Right cardiac atrium (tissue), 5 donors: ENCODE measurements around the gene DSTYK. TPM values are rescaled to one million over a fixed set of nuclear protein-coding genes. Genes with fewer than 3 reads are reported as not detected.
A peak's percentile ranks its signal among the peaks of the same experiment; 100 is the strongest.

ENCODE experiments used
- ATAC-seq, 2 donors: fragments of 200-7000 bp; cut with Tn5 transposase; one replicate each; pipeline versions ENCODE4 v1.8.0 to v1.9.1; 2020; ENCODE audit warnings: moderate library complexity in 2 of 2, mild to moderate bottlenecking in 1 of 2
- DNase-seq, 3 donors: peaks; one replicate each; pipeline ENCODE4 v3.0.0-alpha.2; 2020
- H3K27ac ChIP-seq: one replicate; pipeline ENCODE4 v1.5.1; 2013; ENCODE audit warnings: mild to moderate bottlenecking, low read length, control low read depth, moderate library complexity
- H3K27me3 ChIP-seq: one replicate; pipeline ENCODE4 v1.6.1; 2013; ENCODE audit not compliant: control insufficient read depth, insufficient read depth
- H3K4me1 ChIP-seq: one replicate; pipeline ENCODE4 v1.6.1; 2013; ENCODE audit warnings: low read length; ENCODE audit not compliant: control insufficient read depth, insufficient read depth
- H3K4me3 ChIP-seq: one replicate; pipeline ENCODE4 v1.5.1; 2013; ENCODE audit warnings: low read length, control low read depth
- H3K9me3 ChIP-seq: one replicate; pipeline ENCODE4 v1.6.1; 2013; ENCODE audit warnings: low read length; ENCODE audit not compliant: control insufficient read depth
- WGBS: extraction: QIAGEN DNeasy Blood & Tissue Kit; methylation state at CpG from one replicate; pipeline ENCODE4 v1.1.7; 2013; 5-methylcytosine and 5-hydroxymethylcytosine counted together
- intact Hi-C, 4 donors: fragments of 100-400 bp; cut with DNase I; formaldehyde crosslinking; loops; one replicate each; pipeline versions ENCODE4 v1.11.0 to v1.14.0; 2022 to 2023
- polyA plus RNA-seq: library from polyadenylated mRNA; stranded (reverse); fragments of 200-250 nt; gene quantifications from one replicate; pipeline ENCODE4 v1.2.3, GENCODE V29; 2013
- total RNA-seq, 4 donors: library from RNA; stranded (reverse); fragmentation: NEBNext Ultra II Directional; extraction: Animal tissue kit (Norgen Biotek cat#: 25700); gene quantifications; one replicate each; pipeline ENCODE4 v1.2.1, GENCODE V29; 2021
- donor health status: healthy with polysubstance abuse.
- donor health status: DM: no; HTN: yes; CAD: no.
- donor health status: DM: no; HTN: no; CAD: no.
- donor health status: DM: no; HTN: yes; CAD: no; lungs with severe emphysema.
- donor health status: DM: yes; HTN: yes; CAD: no.

Gene DSTYK
- total and polyA plus RNA-seq, 5 donors, result 4.9 to 10.1 (median 8.5) TPM

GRCh38 chr1:205122489-205122882, 89.0 kb downstream of the DSTYK start:
- no peaks in the 10 kb centered on the region for H3K27me3 ChIP-seq
- WGBS, result 25% methylated on average over 9 of the region's 9 CpGs
- intact Hi-C loops, result loop anchor here in 2 of 4 donors (5.0 kb wide), 1 partner anchor 135 kb away; no protein-coding TSS in a partner anchor
- no peak for DNase-seq
- H3K27ac ChIP-seq, result peak overlapping the region; percentile 73
- ATAC-seq, result peak; percentile 2 to 10
- H3K4me1 ChIP-seq, result no peaks in the 10 kb centered on the region
- H3K9me3 ChIP-seq, result no peaks in the 10 kb centered on the region
- H3K4me3 ChIP-seq, result peak overlapping the region; percentile 96

DNA sequence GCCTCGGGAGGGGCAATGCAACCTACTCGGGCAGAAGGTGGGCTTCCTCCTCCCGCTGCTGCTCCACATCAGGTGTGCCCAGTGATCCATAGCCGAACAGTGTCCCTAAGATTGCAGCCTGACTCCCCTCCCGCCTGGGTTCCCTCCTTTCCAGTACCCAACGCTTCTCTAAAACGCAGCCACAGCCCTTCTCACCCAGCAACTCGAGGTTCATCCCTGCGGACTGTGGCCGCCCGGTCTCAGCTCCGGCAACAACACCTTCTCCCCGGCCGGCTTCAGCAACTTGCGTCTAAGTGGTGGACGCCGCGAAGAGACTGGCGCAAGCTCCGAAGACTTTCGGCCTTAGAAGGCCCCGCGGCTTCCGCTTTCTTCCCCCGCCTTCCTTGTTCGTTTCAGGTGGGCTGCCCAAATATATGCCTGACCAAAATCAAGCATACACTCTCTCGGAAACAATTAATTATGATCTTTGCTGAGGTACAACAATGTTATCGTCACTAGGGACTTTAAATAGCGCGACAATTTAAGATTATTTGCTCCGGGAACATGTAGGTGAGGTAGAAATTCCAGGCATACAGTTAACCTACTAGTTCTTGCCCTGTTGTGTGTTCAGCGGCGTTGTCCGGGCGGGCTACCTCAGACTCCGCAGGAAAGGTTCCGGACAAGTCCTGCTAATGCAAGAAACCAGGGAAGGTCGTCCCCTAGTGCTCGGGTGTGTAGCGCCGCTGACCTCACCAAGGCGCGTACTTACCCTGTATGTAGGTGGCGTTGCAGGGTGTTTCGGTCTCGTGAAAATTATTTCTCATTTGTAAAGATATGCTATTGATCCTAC, 89.6 kb downstream of the DSTYK start, which contains the start of gene RBBP5:
RBBP5 (minus strand) TSS at position 319 of the 829 bp plus-strand sequence; CDS start at position 214, 105 bp downstream.
- Histone ChIP-seq H3K9me3 (no peaks in the 10 kb centered on the region), H3K27me3 (no peaks in the 10 kb centered on the region), H3K4me3 (peak within 1 kb of the TSS; percentile 96), H3K27ac (peak within 1 kb of the TSS; percentile 73), H3K4me1 (no peaks in the 10 kb centered on the region)
- intact Hi-C loops, result loop anchor here in 2 of 4 donors (5.0 kb wide), 1 partner anchor 135 kb away; no protein-coding TSS in a partner anchor
- ATAC-seq, result peak; percentile 98 to 99
- DNase-seq, result peak; percentile 93 to 98 (median 97)
- WGBS, result under 1% methylated on average over 46 of the region's 46 CpGs

- no peak overlapping the region for H3K4me3 ChIP-seq
- H3K27me3 ChIP-seq, result no peaks in the 10 kb centered on the region
- H3K4me1 ChIP-seq, result no peaks in the 10 kb centered on the region
- no peak overlapping the region for H3K27ac ChIP-seq
- H3K9me3 ChIP-seq, result no peaks in the 10 kb centered on the region
- DNase-seq, result no peak
- intact Hi-C loops, result no loop called here
- ATAC-seq, result no peak
- 82% methylated on average over 2 of the region's 2 CpGs for WGBS
Observed at GRCh38 chr1:205118752-205119151, 92.8 kb downstream of the DSTYK start.

DNA sequence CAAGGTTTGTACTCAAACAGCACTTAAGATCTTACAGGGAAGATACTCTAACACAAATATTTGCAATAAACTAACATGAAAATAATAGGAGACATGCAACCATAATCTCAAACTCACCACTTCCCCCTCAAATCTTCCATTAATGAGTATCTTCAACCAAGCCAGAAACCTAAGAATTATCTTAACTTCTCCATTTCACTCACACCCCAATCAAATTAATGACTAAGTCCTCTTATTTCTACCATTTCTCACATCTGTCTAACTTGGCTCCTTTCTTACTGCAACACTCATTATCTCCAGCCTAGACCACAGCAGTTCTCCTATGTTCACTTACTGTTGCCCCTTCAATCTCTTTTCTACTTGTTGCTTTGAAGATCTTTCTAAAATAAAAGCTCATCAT, 100.1 kb downstream of the DSTYK start:
- Histone ChIP-seq H3K27ac (no peak overlapping the region), H3K27me3 (no peaks in the 10 kb centered on the region), H3K4me3 (no peak overlapping the region), H3K4me1 (no peaks in the 10 kb centered on the region), H3K9me3 (no peaks in the 10 kb centered on the region)
- DNase-seq (no peak), ATAC-seq (no peak)
- intact Hi-C loops, result no loop called here

GRCh38 chr1:205109711-205110110, 101.8 kb downstream of the DSTYK start:
- no peak for ATAC-seq
- no peak overlapping the region for H3K4me3 ChIP-seq
- H3K27ac ChIP-seq, result no peak overlapping the region
- no peaks in the 10 kb centered on the region for H3K9me3 ChIP-seq
- 83% methylated on average over 5 of the region's 5 CpGs for WGBS
- no peaks in the 10 kb centered on the region for H3K27me3 ChIP-seq
- DNase-seq, result no peak
- no peaks in the 10 kb centered on the region for H3K4me1 ChIP-seq
- intact Hi-C loops, result no loop called here

DNA sequence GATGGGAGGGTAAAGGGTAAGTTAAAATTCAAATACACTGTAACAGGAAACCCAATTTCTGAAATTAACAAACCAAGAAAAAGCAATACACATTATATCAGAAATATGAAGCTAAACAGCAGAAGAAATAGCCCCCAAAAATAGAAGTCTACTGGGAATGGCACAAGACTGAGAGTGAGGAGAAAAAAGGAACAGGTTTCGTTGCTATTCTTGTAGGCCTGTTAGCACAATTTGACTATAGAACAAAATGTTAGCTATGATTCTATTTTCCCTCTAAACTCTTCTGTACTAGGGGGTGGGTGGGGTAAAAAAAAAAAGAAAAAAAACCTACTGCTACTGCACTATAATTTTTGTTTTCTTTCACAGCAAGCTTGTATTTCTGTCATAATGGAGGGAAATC, 102.2 kb downstream of the DSTYK start:
- Histone ChIP-seq H3K27ac (no peak overlapping the region), H3K4me3 (no peak overlapping the region), H3K4me1 (no peaks in the 10 kb centered on the region), H3K27me3 (no peaks in the 10 kb centered on the region), H3K9me3 (no peaks in the 10 kb centered on the region)
- 91% methylated on average over 1 of the region's 1 CpG for WGBS
- no peak for DNase-seq
- intact Hi-C loops, result no loop called here
- ATAC-seq, result no peak

DNA sequence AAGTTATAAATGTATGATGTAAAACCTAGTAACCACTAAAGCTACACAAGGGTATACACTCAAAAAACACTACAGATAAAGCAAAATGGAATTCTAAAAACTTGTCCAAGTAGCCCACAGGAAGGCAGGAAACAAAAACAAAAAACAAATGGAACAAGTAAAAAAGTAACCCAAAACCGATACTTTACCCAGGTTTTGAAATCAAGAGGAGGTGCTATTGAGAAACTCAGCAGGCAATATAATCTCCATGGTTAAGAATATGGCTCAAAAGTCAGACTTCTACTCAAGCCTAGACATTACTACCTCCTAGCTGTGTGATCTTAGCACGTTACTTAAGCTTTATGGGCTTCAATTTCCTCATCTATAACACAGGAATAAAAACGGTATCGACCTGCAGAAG, 103.0 kb downstream of the DSTYK start:
- intact Hi-C loops, result no loop called here
- Histone ChIP-seq H3K27me3 (no peaks in the 10 kb centered on the region), H3K9me3 (no peaks in the 10 kb centered on the region), H3K4me3 (no peak overlapping the region), H3K4me1 (no peaks in the 10 kb centered on the region), H3K27ac (no peak overlapping the region)
- DNase-seq (no peak), ATAC-seq (no peak)
- 84% methylated on average over 4 of the region's 4 CpGs for WGBS

GRCh38 chr1:205107327-205107726, 104.2 kb downstream of the DSTYK start:
- no peak for DNase-seq
- ATAC-seq, result no peak
- H3K27ac ChIP-seq, result no peak overlapping the region
- H3K9me3 ChIP-seq, result no peaks in the 10 kb centered on the region
- WGBS, result 91% methylated on average over 4 of the region's 4 CpGs
- H3K4me1 ChIP-seq, result no peaks in the 10 kb centered on the region
- H3K27me3 ChIP-seq, result no peaks in the 10 kb centered on the region
- no peak overlapping the region for H3K4me3 ChIP-seq
- intact Hi-C loops, result no loop called here

DNA sequence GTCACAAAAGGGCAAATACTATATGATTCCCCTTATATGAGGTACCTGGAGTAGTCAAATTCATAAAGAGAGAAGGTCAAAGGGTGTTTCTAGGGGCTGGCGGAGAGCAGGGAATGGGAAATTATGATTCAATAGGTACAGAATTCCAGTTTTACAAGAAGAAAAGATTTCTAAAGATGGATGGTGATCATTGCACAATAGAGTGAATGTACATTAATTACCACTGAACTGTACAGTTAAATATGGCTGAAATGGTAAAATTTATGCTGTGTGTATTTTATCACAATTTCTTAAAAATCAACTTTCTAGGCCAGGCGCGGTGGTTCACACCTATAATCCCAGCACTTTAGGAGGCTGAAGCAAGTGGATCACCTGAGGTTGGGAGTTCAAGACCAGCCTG, 109.1 kb downstream of the DSTYK start:
- Histone ChIP-seq H3K4me3 (no peak overlapping the region), H3K27me3 (no peaks in the 10 kb centered on the region), H3K4me1 (no peaks in the 10 kb centered on the region), H3K27ac (no peak overlapping the region), H3K9me3 (no peaks in the 10 kb centered on the region)
- ATAC-seq, result no peak
- intact Hi-C loops, result no loop called here
- no peak for DNase-seq
- 98% methylated on average over 3 of the region's 3 CpGs for WGBS

- Histone ChIP-seq H3K4me3 (no peak overlapping the region), H3K27me3 (no peaks in the 10 kb centered on the region), H3K4me1 (no peaks in the 10 kb centered on the region), H3K27ac (no peak overlapping the region), H3K9me3 (no peaks in the 10 kb centered on the region)
- DNase-seq (no peak), ATAC-seq (no peak)
- intact Hi-C loops, result no loop called here
Observed at GRCh38 chr1:205098242-205098641, 113.3 kb downstream of the DSTYK start.

- H3K4me3 ChIP-seq, result no peak overlapping the region
- no peaks in the 10 kb centered on the region for H3K4me1 ChIP-seq
- no peak overlapping the region for H3K27ac ChIP-seq
- intact Hi-C loops, result no loop called here
- H3K9me3 ChIP-seq, result no peaks in the 10 kb centered on the region
- no peaks in the 10 kb centered on the region for H3K27me3 ChIP-seq
- DNase-seq (no peak), ATAC-seq (no peak)
Observed at GRCh38 chr1:205095422-205095821, 116.1 kb downstream of the DSTYK start.
